H1 (cell line): ENCODE results near the gene PITPNC1. TPM values are rescaled to one million over a fixed set of nuclear protein-coding genes. Genes with fewer than 3 reads are reported as not detected.

Source experiments
- BCL11A ChIP-seq, 2 experiments: IDR thresholded peaks; one replicate each; pipeline ENCODE4 v1.6.1; 2011; ENCODE audit warnings: low read depth in 2 of 2, low read length in 2 of 2, mild to moderate bottlenecking in 2 of 2
- CBX5 ChIP-seq: fragments of 300-800, 300-1000 bp; sonication (generic); IDR thresholded peaks from 2 replicates; pipeline ENCODE4 v1.7.1; 2016; ENCODE audit warnings: antibody characterized with exemption, low read length, low read depth
- CEBPB ChIP-seq: IDR thresholded peaks from 2 replicates; pipeline ENCODE4 v1.6.1; 2012; ENCODE audit warnings: low read depth, low read length
- KDM5A ChIP-seq: fragments of 200-600 bp; IDR thresholded peaks from 2 replicates; pipeline ENCODE4 v1.7.1; 2012; ENCODE audit warnings: mild to moderate bottlenecking, low read length, inconsistent platforms, mixed read lengths
- SUZ12 ChIP-seq: fragments of 200-600 bp; sonication (generic); IDR thresholded peaks from 2 replicates; pipeline ENCODE4 v1.6.1; 2012; ENCODE audit warnings: mild to moderate bottlenecking, inconsistent platforms, low read length, moderate library complexity, mixed read lengths
- polyA plus RNA-seq, 7 experiments: library from polyadenylated mRNA; depleted of rRNA in 3 of 7; stranded (reverse) in 5 of 7; unstranded in 2 of 7; fragments of >200 nt in 5 of 7; fragments of 200-250 nt in 2 of 7; gene quantifications; 1 replicate in 5 of 7; 2 replicates in 1 of 7; 4 replicates in 1 of 7; pipeline versions ENCODE4 v1.2.1 to v1.2.3, GENCODE V29; 2011 to 2013; ENCODE audit warnings: missing spikeins in 2 of 7, mixed read lengths in 2 of 7
- total RNA-seq: library from RNA; stranded (reverse); fragmentation: NEBNext Ultra II Directional; extraction: Animal tissue kit (Norgen Biotek cat#: 25700); gene quantifications from 2 replicates; pipeline ENCODE4 v1.2.1, GENCODE V29; 2021
- TF ChIP-seq, protein P1 (sequence below): IDR thresholded peaks from 2 replicates; pipeline ENCODE4 v1.6.1; 2011; ENCODE audit warnings: low read depth, mild to moderate bottlenecking, low read length; ENCODE audit not compliant: insufficient read depth

The PITPNC1 gene
- total and polyA plus RNA-seq, 2 of the 8 experiments (the other 6 are each of a cell fraction or from before 2014, with no cell fraction given), result 17.6 to 54.7 TPM

DNA sequence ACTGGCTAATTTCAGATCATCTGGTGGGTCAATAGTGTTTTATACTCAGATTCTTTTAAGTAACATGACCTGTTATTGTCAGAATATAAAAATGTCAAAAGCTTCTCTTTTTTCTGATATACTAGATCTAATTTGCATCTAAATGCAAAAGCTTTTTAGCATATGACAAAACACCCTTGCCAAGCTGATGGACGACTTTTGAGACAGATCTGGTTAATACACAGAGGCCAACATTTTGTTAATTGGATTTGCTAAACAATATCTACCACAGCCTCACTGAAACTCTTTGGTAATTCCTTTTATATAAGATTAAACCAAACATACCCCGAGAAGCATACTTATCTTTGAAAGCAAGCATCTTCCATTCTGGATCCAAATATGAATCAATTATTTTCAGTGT is 330.4 kb downstream of the PITPNC1 start (continued):
- no peak for TF ChIP-seq CBX5
- no peak for TF ChIP-seq SUZ12
- no peak for TF ChIP-seq CEBPB
- no peak for TF ChIP-seq BCL11A (IDR thresholded peaks at IDR 0.05; ENCODE audit: low read depth in 2 of 2, low read length in 2 of 2)
- TF ChIP-seq, protein P1, sequence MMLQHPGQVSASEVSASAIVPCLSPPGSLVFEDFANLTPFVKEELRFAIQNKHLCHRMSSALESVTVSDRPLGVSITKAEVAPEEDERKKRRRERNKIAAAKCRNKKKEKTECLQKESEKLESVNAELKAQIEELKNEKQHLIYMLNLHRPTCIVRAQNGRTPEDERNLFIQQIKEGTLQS, result no peak
- no peak for TF ChIP-seq KDM5A
